ENCODE measurements around the gene SHB. TPM values are rescaled to one million over a fixed set of nuclear protein-coding genes. Genes with fewer than 3 reads are reported as not detected.

SHB gene
- total RNA-seq, 1 experiment from 2014 or later = 56.4 TPM

GRCh38 chr9:37995961-37996818 is 72.8 kb downstream of the SHB start:
- Histone ChIP-seq H3K9ac (ENCODE audit: low read length) (no peak overlapping the region), H4K20me1 (ENCODE audit: low read length) (no peaks in the 10 kb centered on the region), H2AFZ (ENCODE audit: low read length) (no peak overlapping the region), H3K9me2 (replicated peaks; ENCODE audit: low read length) (no peaks in the 10 kb centered on the region), H3K4me3 (ENCODE audit: low read length) (no peak overlapping the region), H3K9me3 (ENCODE audit: low read length) (no peaks in the 10 kb centered on the region), H3K27ac (ENCODE audit: low read length) (no peak overlapping the region), H3K27me3 (ENCODE audit: low read length) (no peaks in the 10 kb centered on the region), H3K4me1 (ENCODE audit: insufficient read depth, low read length) (peaks cover 30% of the 10 kb centered on the region), H3K79me2 (ENCODE audit: low read length) (peaks cover 94% of the 10 kb centered on the region), H3F3A (ENCODE audit: low read length, unreplicated experiment) (no peaks in the 10 kb centered on the region), H3K36me3 (ENCODE audit: low read depth, low read length) (peaks cover 17% of the 10 kb centered on the region), H3K4me2 (ENCODE audit: low read length) (no peak overlapping the region)
- no peak for DNase-seq
- ChIA-PET CTCF (interaction anchor here (0.6 kb wide), 1 partner anchor 80 kb away, joined by 10 read pairs; no protein-coding TSS in a partner anchor), POLR2A (ENCODE audit: unreplicated experiment) (no interaction called here)
- no TSS peak for BruUV-seq (replicated peaks)
- intact Hi-C loops (cut with micrococcal nuclease) = no loop called here
- TF ChIP-seq CTCF (conservative IDR thresholded peaks at IDR 0.05; ENCODE audit: low read depth, low read length) (no peak), EZH2phosphoT487 (IDR thresholded peaks at IDR 0.05; ENCODE audit: borderline replicate concordance, low read length) (no peak), EZH2 (IDR thresholded peaks at IDR 0.05; ENCODE audit: low read length, unreplicated experiment) (no peak)
- ATAC-seq = no peak

DNA sequence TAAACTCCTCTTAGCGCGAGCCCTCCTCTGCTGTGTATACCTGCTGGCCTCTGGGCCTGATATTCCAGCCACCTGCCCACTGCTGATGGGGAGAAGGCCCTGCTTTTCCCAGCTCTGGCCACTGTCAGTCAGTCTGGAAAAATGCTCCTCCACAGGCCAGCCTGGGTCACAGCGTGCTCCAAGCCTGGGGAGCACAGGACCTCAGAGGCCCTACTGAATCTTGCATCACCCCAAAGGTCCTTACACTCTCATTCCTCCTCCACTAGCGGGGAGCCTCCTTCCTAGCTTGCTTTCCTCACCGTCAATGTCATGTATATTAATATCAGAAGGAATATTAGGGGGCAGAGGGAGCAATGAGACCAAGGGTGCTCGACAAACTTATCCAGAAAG is 73.7 kb downstream of the SHB start:
- no TSS peak for BruUV-seq (replicated peaks)
- H3K27me3 ChIP-seq (ENCODE audit: low read length) = no peaks in the 10 kb centered on the region
- H3F3A ChIP-seq (ENCODE audit: low read length, unreplicated experiment) = no peaks in the 10 kb centered on the region
- no peak for DNase-seq
- ChIA-PET POLR2A (ENCODE audit: unreplicated experiment) (no interaction called here), CTCF (interaction anchor here (0.7 kb wide), 1 partner anchor 374 kb away, joined by 4 read pairs; no protein-coding TSS in a partner anchor)
- H3K79me2 ChIP-seq (ENCODE audit: low read length) = peaks cover 94% of the 10 kb centered on the region
- no peak overlapping the region for H3K4me2 ChIP-seq (ENCODE audit: low read length)
- H4K20me1 ChIP-seq (ENCODE audit: low read length) = no peaks in the 10 kb centered on the region
- intact Hi-C loops (cut with micrococcal nuclease) = no loop called here
- ATAC-seq = no peak
- H2AFZ ChIP-seq (ENCODE audit: low read length) = no peak overlapping the region
- peaks cover 23% of the 10 kb centered on the region for H3K4me1 ChIP-seq (ENCODE audit: insufficient read depth, low read length)
- H3K9ac ChIP-seq (ENCODE audit: low read length) = no peak overlapping the region
- H3K9me3 ChIP-seq (ENCODE audit: low read length) = no peaks in the 10 kb centered on the region
- no peaks in the 10 kb centered on the region for H3K9me2 ChIP-seq (replicated peaks; ENCODE audit: low read length)
- no peak for TF ChIP-seq EZH2 (IDR thresholded peaks at IDR 0.05; ENCODE audit: low read length, unreplicated experiment)
- no peak for TF ChIP-seq CTCF (conservative IDR thresholded peaks at IDR 0.05; ENCODE audit: low read depth, low read length)
- no peak for TF ChIP-seq EZH2phosphoT487 (IDR thresholded peaks at IDR 0.05; ENCODE audit: borderline replicate concordance, low read length)
- peaks cover 15% of the 10 kb centered on the region for H3K36me3 ChIP-seq (ENCODE audit: low read depth, low read length)
- H3K27ac ChIP-seq (ENCODE audit: low read length) = no peak overlapping the region
- no peak overlapping the region for H3K4me3 ChIP-seq (ENCODE audit: low read length)
